SK-N-SH treated with all-trans-retinoic acid at 6 μM for 48 hours (cell line): Measurements from ENCODE around the gene TMEM60.

ENCODE experiments used
- ARNTL ChIP-seq: fragments of 450-650 bp; formaldehyde crosslinking; IDR thresholded peaks from 2 replicates; pipeline ENCODE4 v1.5.0; 2020; ENCODE audit warnings: low read depth, mild to moderate bottlenecking, moderate library complexity, borderline replicate concordance
- CREB5 ChIP-seq: fragments of 250-450 bp; sonication (Bioruptor Pico); IDR thresholded peaks from 2 replicates; pipeline ENCODE4 v1.5.1; 2020; ENCODE audit warnings: low read depth, mild to moderate bottlenecking, moderate library complexity
- CSDC2 ChIP-seq: fragments of 250-450 bp; sonication (Bioruptor Pico); IDR thresholded peaks from 2 replicates; pipeline ENCODE4 v1.5.0; 2020; ENCODE audit warnings: mild to moderate bottlenecking, moderate library complexity
- ISL1 ChIP-seq: fragments of 250-450 bp; sonication (Bioruptor Pico); IDR thresholded peaks from 2 replicates; pipeline ENCODE4 v2.1.2; 2022; ENCODE audit warnings: mild to moderate bottlenecking, moderate library complexity
- POU6F1 ChIP-seq: fragments of 250-450 bp; sonication (Bioruptor Pico); IDR thresholded peaks from 2 replicates; pipeline ENCODE4 v1.8.0; 2021; ENCODE audit warnings: low read depth, mild to moderate bottlenecking, moderate library complexity, borderline replicate concordance
- PPARA ChIP-seq: fragments of 250-450 bp; sonication (Bioruptor Pico); IDR thresholded peaks from 2 replicates; pipeline ENCODE4 v1.5.0; 2020; ENCODE audit warnings: mild to moderate bottlenecking, borderline replicate concordance
- TCF4 ChIP-seq: fragments of 250-450 bp; sonication (Bioruptor Pico); IDR thresholded peaks from 2 replicates; pipeline ENCODE4 v1.8.0; 2021; ENCODE audit warnings: mild to moderate bottlenecking, moderate library complexity, borderline replicate concordance
- ZFP3 ChIP-seq: fragments of 250-450 bp; sonication (Bioruptor Pico); IDR thresholded peaks from 2 replicates; pipeline ENCODE4 v1.5.0; 2020; ENCODE audit warnings: mild to moderate bottlenecking, moderate library complexity
- ZNF565 ChIP-seq: fragments of 450-650 bp; formaldehyde crosslinking; conservative IDR thresholded peaks from 2 replicates; pipeline ENCODE4 v1.5.0; 2020; ENCODE audit warnings: low read depth, mild to moderate bottlenecking, moderate library complexity
- ZNF70 ChIP-seq: fragments of 450-650 bp; formaldehyde crosslinking; IDR thresholded peaks from 2 replicates; pipeline ENCODE4 v1.5.0; 2020; ENCODE audit warnings: mild to moderate bottlenecking, moderate library complexity
- TF ChIP-seq, protein P1 (sequence below): fragments of 250-450 bp; sonication (Bioruptor Pico); IDR thresholded peaks from 2 replicates; pipeline ENCODE4 v1.8.0; 2020; ENCODE audit warnings: mild to moderate bottlenecking, moderate library complexity, borderline replicate concordance
- TF ChIP-seq, protein P2 (sequence below): fragments of 250-450 bp; sonication (Bioruptor Pico); IDR thresholded peaks from 2 replicates; pipeline ENCODE4 v1.5.1; 2021; ENCODE audit warnings: mild to moderate bottlenecking, moderate library complexity

DNA sequence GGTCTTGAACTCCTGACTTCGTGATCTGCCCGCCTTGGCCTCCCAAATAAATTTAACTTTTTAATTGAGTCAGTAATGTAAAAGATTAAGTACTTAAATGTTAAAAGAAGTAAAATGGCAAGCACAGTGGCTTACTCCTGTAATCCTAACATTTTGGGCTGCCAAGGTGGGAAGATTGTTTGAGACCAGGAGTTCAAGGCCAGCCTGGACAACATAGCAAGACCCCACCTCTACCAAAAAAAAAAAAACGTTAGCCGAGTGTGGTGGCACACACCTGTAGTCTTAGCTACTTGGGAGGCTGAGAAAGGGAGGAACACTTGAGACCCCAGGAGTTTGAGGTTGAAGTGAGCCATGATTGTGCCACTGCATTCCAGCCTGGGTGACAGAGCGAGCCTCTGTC is 26.4 kb upstream of the TMEM60 start:
- TF ChIP-seq ISL1 (CRISPR knock-in tag) = no peak
- no peak for TF ChIP-seq CREB5 (CRISPR knock-in tag)
- no peak for TF ChIP-seq CSDC2 (CRISPR knock-in tag)
- TF ChIP-seq ZFP3 (CRISPR knock-in tag) = no peak
- TF ChIP-seq PPARA (CRISPR knock-in tag) = no peak
- TF ChIP-seq, protein P1, sequence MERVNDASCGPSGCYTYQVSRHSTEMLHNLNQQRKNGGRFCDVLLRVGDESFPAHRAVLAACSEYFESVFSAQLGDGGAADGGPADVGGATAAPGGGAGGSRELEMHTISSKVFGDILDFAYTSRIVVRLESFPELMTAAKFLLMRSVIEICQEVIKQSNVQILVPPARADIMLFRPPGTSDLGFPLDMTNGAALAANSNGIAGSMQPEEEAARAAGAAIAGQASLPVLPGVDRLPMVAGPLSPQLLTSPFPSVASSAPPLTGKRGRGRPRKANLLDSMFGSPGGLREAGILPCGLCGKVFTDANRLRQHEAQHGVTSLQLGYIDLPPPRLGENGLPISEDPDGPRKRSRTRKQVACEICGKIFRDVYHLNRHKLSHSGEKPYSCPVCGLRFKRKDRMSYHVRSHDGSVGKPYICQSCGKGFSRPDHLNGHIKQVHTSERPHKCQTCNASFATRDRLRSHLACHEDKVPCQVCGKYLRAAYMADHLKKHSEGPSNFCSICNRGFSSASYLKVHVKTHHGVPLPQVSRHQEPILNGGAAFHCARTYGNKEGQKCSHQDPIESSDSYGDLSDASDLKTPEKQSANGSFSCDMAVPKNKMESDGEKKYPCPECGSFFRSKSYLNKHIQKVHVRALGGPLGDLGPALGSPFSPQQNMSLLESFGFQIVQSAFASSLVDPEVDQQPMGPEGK (CRISPR knock-in tag) = no peak
- TF ChIP-seq POU6F1 (CRISPR knock-in tag) = no peak
- no peak for TF ChIP-seq TCF4 (CRISPR knock-in tag)
- no peak for TF ChIP-seq ZNF70 (CRISPR knock-in tag)
- TF ChIP-seq ZNF565 (CRISPR knock-in tag) = no peak
- TF ChIP-seq, protein P2, sequence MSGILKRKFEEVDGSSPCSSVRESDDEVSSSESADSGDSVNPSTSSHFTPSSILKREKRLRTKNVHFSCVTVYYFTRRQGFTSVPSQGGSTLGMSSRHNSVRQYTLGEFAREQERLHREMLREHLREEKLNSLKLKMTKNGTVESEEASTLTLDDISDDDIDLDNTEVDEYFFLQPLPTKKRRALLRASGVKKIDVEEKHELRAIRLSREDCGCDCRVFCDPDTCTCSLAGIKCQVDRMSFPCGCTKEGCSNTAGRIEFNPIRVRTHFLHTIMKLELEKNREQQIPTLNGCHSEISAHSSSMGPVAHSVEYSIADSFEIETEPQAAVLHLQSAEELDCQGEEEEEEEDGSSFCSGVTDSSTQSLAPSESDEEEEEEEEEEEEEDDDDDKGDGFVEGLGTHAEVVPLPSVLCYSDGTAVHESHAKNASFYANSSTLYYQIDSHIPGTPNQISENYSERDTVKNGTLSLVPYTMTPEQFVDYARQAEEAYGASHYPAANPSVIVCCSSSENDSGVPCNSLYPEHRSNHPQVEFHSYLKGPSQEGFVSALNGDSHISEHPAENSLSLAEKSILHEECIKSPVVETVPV (CRISPR knock-in tag) = no peak
- no peak for TF ChIP-seq ARNTL (CRISPR knock-in tag)
